ENCODE measurements around the gene PIGQ. TPM values are rescaled to one million over a fixed set of nuclear protein-coding genes. Genes with fewer than 3 reads are reported as not detected.

Gene PIGQ
- total and polyA plus RNA-seq, 3 donors from 2014 or later: 80.5 to 123 (median 95.4) TPM

GRCh38 chr16:561413-561794 is 8.4 kb upstream of the PIGQ start:
- TF ChIP-seq, protein P1, sequence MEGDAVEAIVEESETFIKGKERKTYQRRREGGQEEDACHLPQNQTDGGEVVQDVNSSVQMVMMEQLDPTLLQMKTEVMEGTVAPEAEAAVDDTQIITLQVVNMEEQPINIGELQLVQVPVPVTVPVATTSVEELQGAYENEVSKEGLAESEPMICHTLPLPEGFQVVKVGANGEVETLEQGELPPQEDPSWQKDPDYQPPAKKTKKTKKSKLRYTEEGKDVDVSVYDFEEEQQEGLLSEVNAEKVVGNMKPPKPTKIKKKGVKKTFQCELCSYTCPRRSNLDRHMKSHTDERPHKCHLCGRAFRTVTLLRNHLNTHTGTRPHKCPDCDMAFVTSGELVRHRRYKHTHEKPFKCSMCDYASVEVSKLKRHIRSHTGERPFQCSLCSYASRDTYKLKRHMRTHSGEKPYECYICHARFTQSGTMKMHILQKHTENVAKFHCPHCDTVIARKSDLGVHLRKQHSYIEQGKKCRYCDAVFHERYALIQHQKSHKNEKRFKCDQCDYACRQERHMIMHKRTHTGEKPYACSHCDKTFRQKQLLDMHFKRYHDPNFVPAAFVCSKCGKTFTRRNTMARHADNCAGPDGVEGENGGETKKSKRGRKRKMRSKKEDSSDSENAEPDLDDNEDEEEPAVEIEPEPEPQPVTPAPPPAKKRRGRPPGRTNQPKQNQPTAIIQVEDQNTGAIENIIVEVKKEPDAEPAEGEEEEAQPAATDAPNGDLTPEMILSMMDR (IDR thresholded peaks at IDR 0.05): no peak
- no peak for TF ChIP-seq POLR2A (IDR thresholded peaks at IDR 0.05)
- H3K27me3 ChIP-seq: no peaks in the 10 kb centered on the region
- H3K9me3 ChIP-seq: no peaks in the 10 kb centered on the region
- intact Hi-C loops (cut with DNase I; ENCODE audit: low total_unique reads): no loop called here
- H3K4me3 ChIP-seq: no peak overlapping the region
- no peaks in the 10 kb centered on the region for H3K36me3 ChIP-seq (ENCODE audit: low read depth, missing control alignments)
- H3K4me1 ChIP-seq: peaks cover 28% of the 10 kb centered on the region
- 66 to 83% methylated on average over 1 to 11 of the region's 15 CpGs for WGBS, 2 donors
- H3K27ac ChIP-seq: no peak overlapping the region
- no peak for DNase-seq

DNA sequence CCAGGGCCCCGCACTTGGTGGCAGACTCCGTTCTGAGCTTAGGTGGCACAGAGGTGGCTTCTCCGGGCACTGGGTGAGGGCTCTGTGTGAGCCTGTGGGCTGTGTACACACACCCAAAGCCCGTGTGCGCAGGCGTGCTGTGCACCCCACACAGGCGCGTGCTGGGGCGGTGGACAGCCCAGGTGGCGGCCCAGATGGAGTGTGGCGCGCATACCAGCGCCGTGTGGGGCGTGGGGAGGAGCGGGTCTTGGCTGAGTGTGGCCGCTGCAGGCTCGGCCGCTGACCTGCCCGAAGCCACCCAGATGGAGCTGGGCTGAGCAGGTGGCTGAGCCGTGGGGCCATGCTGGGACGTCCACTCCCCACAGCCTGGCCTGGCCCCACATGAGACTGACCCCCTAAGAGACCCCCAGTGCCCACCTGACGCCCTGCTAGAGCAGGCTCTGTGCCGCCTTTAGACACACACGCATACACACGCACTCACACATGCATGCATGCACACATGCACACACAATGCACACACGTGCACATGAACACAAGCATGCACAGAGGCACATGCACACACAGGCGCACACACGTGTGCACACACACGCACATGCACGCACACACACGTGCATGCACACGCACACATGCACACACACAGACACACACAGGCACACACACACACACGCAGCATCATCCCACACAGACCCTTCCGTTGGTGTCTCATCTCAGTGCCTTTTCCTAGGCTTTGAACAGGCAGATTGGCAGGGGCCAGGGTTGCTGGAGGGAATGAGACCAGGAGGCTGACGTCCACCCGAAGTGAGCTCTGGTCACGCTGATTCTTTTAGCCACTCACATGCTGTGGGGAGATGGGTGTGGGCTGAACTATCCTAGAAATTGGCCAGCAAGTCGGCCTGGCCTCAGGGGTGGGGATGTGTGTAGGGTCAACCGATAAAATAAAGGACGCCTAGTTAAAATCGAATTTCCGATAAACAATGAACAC is 7.5 kb upstream of the PIGQ start:
- Histone ChIP-seq H3K36me3 (ENCODE audit: low read depth, missing control alignments) (no peaks in the 10 kb centered on the region), H3K27me3 (no peaks in the 10 kb centered on the region), H3K4me1 (peaks cover 37% of the 10 kb centered on the region), H3K27ac (no peak overlapping the region), H3K4me3 (no peak overlapping the region), H3K9me3 (no peaks in the 10 kb centered on the region)
- no peak for DNase-seq
- no peak for TF ChIP-seq POLR2A (IDR thresholded peaks at IDR 0.05)
- 86 to 90% methylated on average over 27 to 43 of the region's 43 CpGs for WGBS, 2 donors
- intact Hi-C loops (cut with DNase I; ENCODE audit: low total_unique reads): no loop called here

DNA sequence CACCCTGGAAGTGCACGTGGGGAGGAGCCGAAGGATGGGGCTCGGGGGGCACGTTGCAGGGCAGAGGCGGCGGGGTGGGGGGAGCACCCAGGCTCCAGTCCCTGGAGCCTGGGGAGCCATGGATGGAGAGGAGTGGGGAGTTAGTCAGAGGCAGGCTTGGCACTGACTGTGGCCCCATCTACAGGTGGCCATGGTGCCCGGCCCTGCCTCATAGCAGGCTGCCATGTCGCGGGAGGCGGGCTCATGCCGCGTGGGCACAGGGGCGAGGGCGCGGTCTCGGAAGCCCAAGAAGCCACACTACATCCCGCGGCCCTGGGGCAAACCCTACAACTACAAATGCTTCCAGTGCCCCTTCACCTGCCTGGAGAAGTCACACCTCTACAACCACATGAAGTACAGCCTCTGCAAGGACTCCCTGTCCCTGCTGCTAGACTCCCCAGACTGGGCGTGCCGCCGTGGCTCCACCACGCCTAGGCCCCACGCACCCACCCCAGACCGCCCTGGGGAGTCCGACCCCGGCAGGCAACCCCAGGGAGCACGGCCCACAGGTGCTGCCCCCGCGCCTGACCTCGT is 6.6 kb upstream of the PIGQ start:
- Histone ChIP-seq H3K4me3 (no peak overlapping the region), H3K36me3 (ENCODE audit: low read depth, missing control alignments) (no peaks in the 10 kb centered on the region), H3K27ac (no peak overlapping the region), H3K4me1 (peaks cover 46% of the 10 kb centered on the region), H3K27me3 (no peaks in the 10 kb centered on the region), H3K9me3 (no peaks in the 10 kb centered on the region)
- intact Hi-C loops (cut with DNase I; ENCODE audit: low total_unique reads): no loop called here
- 71 to 87% methylated on average over 3 to 30 of the region's 30 CpGs for WGBS, 2 donors
- no peak for DNase-seq
- TF ChIP-seq, protein P1 (IDR thresholded peaks at IDR 0.05): no peak
- no peak for TF ChIP-seq POLR2A (IDR thresholded peaks at IDR 0.05)

DNA sequence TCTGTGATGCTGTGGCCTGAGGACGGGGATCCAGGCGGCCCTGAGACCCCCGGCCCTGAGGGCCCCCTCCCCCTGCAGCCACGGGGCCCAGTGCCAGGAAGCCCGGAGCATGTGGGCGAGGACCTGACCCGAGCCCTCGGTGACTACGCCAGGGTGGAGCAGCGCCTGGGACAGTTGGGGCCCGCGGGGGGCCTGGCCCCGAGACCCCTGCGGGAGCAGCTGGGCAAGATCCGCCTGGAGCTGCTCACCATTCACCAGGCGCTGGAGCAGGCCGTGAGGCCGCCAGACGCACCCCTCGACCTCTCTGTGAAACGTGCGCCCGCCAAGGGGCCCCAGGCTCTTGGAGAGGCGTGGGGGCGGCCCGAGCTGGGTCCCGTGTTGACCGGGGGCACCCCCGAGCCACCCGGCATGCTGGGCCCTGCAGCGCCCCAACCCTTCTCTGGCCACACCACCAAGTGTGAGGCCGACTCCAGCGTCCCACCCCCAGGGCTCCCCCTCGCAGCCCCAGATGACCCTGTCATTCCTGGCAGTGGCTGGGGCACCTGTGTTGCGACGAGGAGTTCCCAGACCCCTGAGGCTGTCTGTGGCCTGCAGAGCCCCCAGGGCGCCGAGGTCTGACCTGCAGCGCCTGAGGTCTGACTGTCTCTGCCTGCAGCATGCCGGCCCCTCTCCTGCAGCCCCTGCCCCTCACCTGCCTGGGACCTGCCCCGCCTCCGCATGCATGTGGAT is 4.9 kb upstream of the PIGQ start:
- Histone ChIP-seq H3K4me1 (peaks cover 47% of the 10 kb centered on the region), H3K36me3 (ENCODE audit: low read depth, missing control alignments) (no peaks in the 10 kb centered on the region), H3K27me3 (no peaks in the 10 kb centered on the region), H3K9me3 (no peaks in the 10 kb centered on the region), H3K27ac (no peak overlapping the region), H3K4me3 (no peak overlapping the region)
- DNase-seq: no peak
- intact Hi-C loops (cut with DNase I; ENCODE audit: low total_unique reads): no loop called here
- WGBS, 2 donors: 85 to 88% methylated on average over 8 to 40 of the region's 42 CpGs
- no peak for TF ChIP-seq POLR2A (IDR thresholded peaks at IDR 0.05)
- TF ChIP-seq, protein P1 (IDR thresholded peaks at IDR 0.05): no peak

All from testis (tissue), 3 donors.